GM19099 (cell line): ENCODE measurements around the gene KRTAP3-3.

Experiments used
- POLR2A ChIP-seq: IDR thresholded peaks from 3 replicates; pipeline ENCODE4 v1.6.1; 2011; ENCODE audit warnings: low read depth; ENCODE audit not compliant: insufficient read length; ENCODE audit errors: extremely low read depth

KRTAP3-3 gene

GRCh38 chr17:40984226-40984625, 9.7 kb downstream of the KRTAP3-3 start, which contains the start of gene KRT40:
KRT40 (minus strand) TSS chr17:40984326; CDS start chr17:40984273, 53 bp downstream.
- no peak for TF ChIP-seq POLR2A

GRCh38 chr17:40981115-40981514, 12.8 kb downstream of the KRTAP3-3 start:
- TF ChIP-seq POLR2A, result no peak

DNA sequence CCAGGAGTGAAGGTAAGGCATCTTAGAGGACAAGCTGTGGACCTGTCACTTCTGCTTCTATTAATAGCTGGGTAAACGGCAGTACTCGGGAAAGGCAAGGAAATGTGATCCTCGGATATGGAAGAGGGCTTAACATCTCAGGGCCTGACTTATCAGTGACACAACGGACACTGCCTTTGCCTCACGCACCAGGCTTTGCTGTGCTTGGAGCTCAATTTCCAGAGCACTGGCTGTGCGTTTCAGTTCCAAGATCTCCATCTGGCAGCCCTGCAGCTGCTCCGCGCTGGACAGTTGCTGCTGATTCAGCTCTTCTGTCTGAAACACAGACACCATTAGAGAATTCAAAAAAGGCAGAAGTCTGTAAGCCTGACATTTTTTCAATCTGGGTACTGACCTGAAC, 13.4 kb downstream of the KRTAP3-3 start:
- TF ChIP-seq POLR2A, result no peak

GRCh38 chr17:40980117-40980516, 13.8 kb downstream of the KRTAP3-3 start:
- TF ChIP-seq POLR2A, result no peak

GRCh38 chr17:40978575-40979151, 15.3 kb downstream of the KRTAP3-3 start:
- no peak for TF ChIP-seq POLR2A

DNA sequence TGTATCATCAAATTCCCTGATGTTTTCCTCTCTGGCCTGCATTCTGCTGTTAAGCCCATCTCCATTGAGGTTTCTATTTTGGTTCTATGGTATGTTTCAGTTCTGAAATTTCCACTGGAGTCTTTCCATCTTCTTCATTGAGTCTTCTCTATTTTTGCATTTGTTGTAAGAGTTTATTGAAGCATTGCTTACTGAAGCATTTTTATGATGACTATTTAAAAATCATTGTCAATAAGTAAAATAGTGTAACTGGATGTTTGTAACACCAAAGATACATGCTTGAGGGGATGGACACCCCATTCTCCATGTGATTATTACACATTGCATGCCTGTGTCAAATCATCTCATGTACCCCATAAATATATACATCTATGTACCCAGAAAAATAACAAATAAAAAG, 18.4 kb downstream of the KRTAP3-3 start:
- no peak for TF ChIP-seq POLR2A

- TF ChIP-seq POLR2A, result no peak
These were observed 19.6 kb downstream of the KRTAP3-3 start for GRCh38 chr17:40974366-40974765.

DNA sequence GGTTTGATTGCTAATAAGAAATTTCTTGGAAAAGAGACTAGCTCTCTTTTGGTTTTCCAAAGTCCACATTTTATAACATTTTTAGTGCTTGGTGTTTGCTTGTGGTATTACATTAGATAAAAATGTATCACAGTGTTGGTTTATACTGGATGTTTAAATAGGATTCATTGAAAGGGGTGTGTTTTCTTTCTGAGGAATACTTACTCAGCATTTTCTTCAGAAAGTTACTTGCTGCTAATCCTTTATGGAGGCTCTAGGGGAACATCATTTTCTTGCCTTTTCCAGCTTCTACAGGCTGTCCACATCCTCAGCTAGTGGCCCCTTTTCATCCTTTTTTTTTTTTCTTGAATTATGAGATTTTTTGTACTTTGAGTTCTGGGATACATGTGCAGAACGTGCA, 26.4 kb downstream of the KRTAP3-3 start:
- no peak for TF ChIP-seq POLR2A

DNA sequence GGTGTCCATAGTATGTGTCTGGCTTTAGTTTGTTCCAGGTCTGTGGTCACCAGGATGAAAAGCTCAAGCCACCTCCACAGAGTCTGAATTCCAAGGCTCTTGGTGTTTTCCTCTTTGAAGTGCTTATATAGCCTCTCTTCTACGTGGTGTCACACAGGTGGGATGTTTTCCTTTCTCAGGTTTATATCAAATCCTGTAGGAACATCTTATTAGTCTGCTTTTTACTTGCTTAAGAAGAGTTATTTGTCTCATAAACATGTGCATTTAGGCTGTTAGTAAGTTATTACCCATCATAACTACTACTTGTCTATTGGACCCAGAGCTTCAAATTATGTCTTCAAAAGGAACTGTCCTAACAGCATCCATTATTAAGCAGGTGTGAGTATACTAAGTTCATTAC, 27.1 kb downstream of the KRTAP3-3 start, which contains the start of gene KRT39:
TSS of gene KRT39 (minus strand) at position 101 of the 400 bp plus-strand sequence. CDS start at position 9, 92 bp downstream.
- no peak for TF ChIP-seq POLR2A

DNA sequence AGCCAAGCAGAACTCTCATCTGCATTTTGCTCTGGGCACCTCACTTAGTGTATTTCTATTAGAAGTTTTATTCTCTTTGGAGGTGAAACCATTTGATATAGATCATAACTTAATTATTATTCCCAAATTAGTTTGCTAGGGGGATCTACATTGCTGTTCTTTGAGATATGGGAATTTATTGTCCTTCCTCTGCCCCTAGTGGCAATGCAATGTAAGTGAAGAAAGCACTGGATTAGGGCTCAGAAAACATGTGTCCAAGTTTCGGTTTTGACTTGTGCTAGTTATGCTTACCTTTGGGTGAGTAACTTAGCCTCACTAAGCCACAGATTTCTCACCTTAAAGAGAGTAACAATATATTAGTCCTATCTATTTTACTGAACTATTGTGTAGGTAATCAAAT, 30.1 kb downstream of the KRTAP3-3 start:
- no peak for TF ChIP-seq POLR2A

GRCh38 chr17:40962059-40962561, 31.9 kb downstream of the KRTAP3-3 start:
- no peak for TF ChIP-seq POLR2A

- TF ChIP-seq POLR2A, result no peak
These were observed 32.4 kb downstream of the KRTAP3-3 start for GRCh38 chr17:40961591-40961990.

- TF ChIP-seq POLR2A, result no peak
These were observed 33.8 kb downstream of the KRTAP3-3 start for GRCh38 chr17:40960144-40960543.

GRCh38 chr17:40958086-40958953, 35.6 kb downstream of the KRTAP3-3 start:
- no peak for TF ChIP-seq POLR2A

DNA sequence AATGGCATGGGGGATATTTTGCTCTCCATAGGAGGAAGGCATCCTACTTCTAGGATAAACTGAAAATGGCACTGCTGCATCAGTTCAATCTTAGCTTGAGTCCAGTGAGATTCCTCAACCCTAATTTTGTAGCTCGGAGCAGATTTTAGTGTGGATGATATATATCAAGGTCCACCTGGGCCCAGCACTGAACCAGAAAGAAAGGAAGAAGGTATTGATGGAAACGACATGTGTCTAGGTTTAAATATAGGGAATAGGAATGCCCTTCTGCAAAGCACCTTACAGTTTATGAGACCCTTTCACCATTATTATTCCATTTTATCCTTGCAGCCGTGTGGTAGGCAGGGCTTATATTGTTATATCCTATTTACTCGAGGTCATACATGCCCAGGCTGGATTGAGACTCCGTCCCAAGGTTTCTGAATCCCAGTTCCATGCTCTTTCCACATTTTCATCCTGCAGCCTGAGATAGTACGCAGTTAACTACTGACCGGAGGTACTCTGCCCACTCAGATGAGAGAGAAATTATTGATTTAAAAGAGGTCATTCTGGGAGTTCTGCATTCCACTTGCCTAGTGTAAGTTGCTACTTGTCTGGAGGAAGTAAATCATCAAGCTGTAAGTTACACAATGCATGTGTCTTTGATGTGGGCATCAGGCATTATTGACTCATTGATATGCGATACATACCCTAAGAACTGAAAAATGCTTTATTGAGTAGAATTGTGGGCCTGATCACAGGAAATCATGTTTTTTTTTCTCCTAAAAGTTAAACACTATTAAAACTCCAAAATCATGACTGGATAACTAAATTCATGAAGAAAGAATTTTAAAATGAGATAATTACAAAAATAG, 37.3 kb downstream of the KRTAP3-3 start:
- no peak for TF ChIP-seq POLR2A
